Thoracic aorta (tissue), 2 donors: Measurements from ENCODE around the gene RPL21. TPM values are rescaled to one million over a fixed set of nuclear protein-coding genes. Genes with fewer than 3 reads are reported as not detected.

Experiments used
- ATAC-seq: fragments of 150-250 bp; one replicate; pipeline ENCODE4 v1.8.0; 2017; ENCODE audit warnings: low read depth; ENCODE audit not compliant: insufficient number of reproducible peaks, low FRiP score
- DNase-seq: peaks from one replicate; pipeline ENCODE4 v3.0.0-alpha.2; 2020; ENCODE audit warnings: low spot score
- H3K27ac ChIP-seq, 2 donors: fragments of 200-600 bp; sonication (generic); 1 replicate in 1 of 2; 2 replicates in 1 of 2; pipeline ENCODE4 v1.5.1; 2016; ENCODE audit warnings: mild to moderate bottlenecking in 2 of 2, moderate library complexity in 2 of 2
- H3K27me3 ChIP-seq: fragments of 200-600 bp; sonication (generic); replicated peaks from 2 replicates; pipeline ENCODE4 v1.6.0; 2016; ENCODE audit warnings: mild to moderate bottlenecking; ENCODE audit not compliant: insufficient read depth
- H3K36me3 ChIP-seq: fragments of 200-600 bp; sonication (generic); one replicate; pipeline ENCODE4 v1.5.1; 2016
- H3K4me1 ChIP-seq, 2 donors: fragments of 200-600 bp; sonication (generic); 1 replicate in 1 of 2; 2 replicates in 1 of 2; pipeline versions ENCODE4 v1.5.1 to v1.6.0; 2016; ENCODE audit warnings: low read depth in 2 of 2, mild to moderate bottlenecking in 1 of 2; ENCODE audit not compliant: control insufficient read depth in 1 of 2
- H3K4me3 ChIP-seq: fragments of 200-600 bp; sonication (generic); 2 replicates; pipeline ENCODE4 v1.5.1; 2016; ENCODE audit warnings: mild to moderate bottlenecking
- H3K9me3 ChIP-seq: fragments of 200-600 bp; sonication (generic); 2 replicates; pipeline ENCODE4 v1.5.1; 2016
- CTCF ChIP-seq: fragments of 200-600 bp; sonication (generic); IDR thresholded peaks from one replicate; pipeline ENCODE4 v1.5.1; 2019; ENCODE audit warnings: antibody characterized with exemption
- total RNA-seq, 2 donors: library from RNA; depleted of rRNA; stranded (reverse); fragments of >200 nt; gene quantifications; one replicate each; pipeline versions ENCODE4 v1.1.0 to v1.2.3, GENCODE V29; 2016

The RPL21 gene
- total RNA-seq, 2 donors from 2014 or later = 512 to 565 TPM

GRCh38 chr13:27270594-27271520 is 19.5 kb downstream of the RPL21 start, which contains the start of gene RASL11A:
Gene RASL11A (plus strand): TSS chr13:27270830. CDS start chr13:27270945, 115 bp downstream.
- peaks cover 14 to 34% of the 10 kb centered on the region in 2 donors for H3K4me1 ChIP-seq
- peak; percentile 72 for ATAC-seq
- peak; percentile 94 for TF ChIP-seq CTCF

GRCh38 chr13:27271570-27272096 is 20.3 kb downstream of the RPL21 start:
- Histone ChIP-seq H3K27me3 (no peaks in the 10 kb centered on the region), H3K9me3 (no peaks in the 10 kb centered on the region), H3K4me3 (peak overlapping the region; percentile 91), H3K4me1 (peaks cover 14 to 42% of the 10 kb centered on the region in 2 donors), H3K36me3 (no peaks in the 10 kb centered on the region), H3K27ac (peak overlapping the region; percentile 84 to 90)
- TF ChIP-seq CTCF = no peak
- no peak for ATAC-seq
- no peak for DNase-seq

More at GRCh38 chr13:27270594-27271520, 19.5 kb downstream of the RPL21 start, which contains the start of gene RASL11A:
- no peaks in the 10 kb centered on the region for H3K36me3 ChIP-seq
- peak; percentile 44 for DNase-seq
- H3K9me3 ChIP-seq = no peaks in the 10 kb centered on the region
- peak within 1 kb of the TSS; percentile 91 for H3K4me3 ChIP-seq
- H3K27me3 ChIP-seq = no peaks in the 10 kb centered on the region
- peak within 1 kb of the TSS; percentile 84 to 90 for H3K27ac ChIP-seq

- no peak for TF ChIP-seq CTCF
- ATAC-seq (peak; percentile 47), DNase-seq (peak; percentile 50)
- Histone ChIP-seq H3K36me3 (no peaks in the 10 kb centered on the region), H3K27ac (peak overlapping the region; percentile 78 to 86), H3K27me3 (no peaks in the 10 kb centered on the region), H3K4me1 (peaks cover 14 to 48% of the 10 kb centered on the region in 2 donors), H3K9me3 (no peaks in the 10 kb centered on the region), H3K4me3 (peak overlapping the region; percentile 91)
Observed at GRCh38 chr13:27273658-27274425, 22.5 kb downstream of the RPL21 start.

- no peak for DNase-seq
- no peak for ATAC-seq
- no peak overlapping the region for H3K4me3 ChIP-seq
- H3K27me3 ChIP-seq = no peaks in the 10 kb centered on the region
- peak overlapping the region; percentile 78 to 86 for H3K27ac ChIP-seq
- no peaks in the 10 kb centered on the region for H3K9me3 ChIP-seq
- H3K4me1 ChIP-seq = peaks cover 14 to 48% of the 10 kb centered on the region in 2 donors
- no peaks in the 10 kb centered on the region for H3K36me3 ChIP-seq
- TF ChIP-seq CTCF = no peak
Observed at GRCh38 chr13:27274631-27275030, 23.3 kb downstream of the RPL21 start.
